Ovary (tissue), 3 donors: ENCODE data around the gene PLAC8.
"Not testable (repeated sequence)": the region's sequence is repeated elsewhere in the genome, so short reads cannot be mapped to it uniquely, and the experiment has no call there.

Source experiments
- CTCF ChIP-seq, 3 donors: fragments of 450-650 bp in 2 of 3; fragments of 200-600 bp in 1 of 3; IDR thresholded peaks; one replicate each; pipeline versions ENCODE4 v1.5.1 to v1.8.0; 2016 to 2022; ENCODE audit warnings: antibody characterized with exemption in 3 of 3, mild to moderate bottlenecking in 1 of 3
- POLR2A ChIP-seq: fragments of 450-650 bp; IDR thresholded peaks from one replicate; pipeline ENCODE4 v1.6.1; 2017; ENCODE audit warnings: antibody characterized with exemption, mild to moderate bottlenecking, moderate library complexity
- donor health status: DM: no; HTN: no; CAD: no.

- not testable (repeated sequence) for TF ChIP-seq POLR2A; CTCF (IDR thresholded peaks at IDR 0.05)
Observed at GRCh38 chr4:83048781-83049180, 65.7 kb downstream of the PLAC8 start.
